Esophagus (tissue), 2 donors: Measurements from ENCODE around the gene INSC. TPM values are rescaled to one million over a fixed set of nuclear protein-coding genes. Genes with fewer than 3 reads are reported as not detected.

Experiments
- H3K27ac ChIP-seq, 2 donors: one replicate each; pipeline ENCODE4 v1.5.1; 2013; ENCODE audit warnings: low read depth in 2 of 2, mild to moderate bottlenecking in 2 of 2, inconsistent platforms in 1 of 2, low read length in 1 of 2, moderate library complexity in 1 of 2
- H3K27me3 ChIP-seq, 2 donors: one replicate each; pipeline ENCODE4 v1.6.1; 2013; ENCODE audit warnings: low read length in 2 of 2, control low read depth in 1 of 2, mild to moderate bottlenecking in 1 of 2; ENCODE audit not compliant: insufficient read depth in 2 of 2, control insufficient read depth in 1 of 2
- H3K36me3 ChIP-seq, 2 donors: one replicate each; pipeline ENCODE4 v1.6.1; 2013; ENCODE audit warnings: low read length in 1 of 2; ENCODE audit not compliant: control insufficient read depth in 2 of 2, insufficient read depth in 2 of 2
- H3K4me1 ChIP-seq, 2 donors: one replicate each; pipeline ENCODE4 v1.6.1; 2013; ENCODE audit warnings: low read length in 1 of 2; ENCODE audit not compliant: control insufficient read depth in 2 of 2, insufficient read depth in 2 of 2
- H3K4me3 ChIP-seq, 2 donors: one replicate each; pipeline ENCODE4 v1.5.1; 2013; ENCODE audit warnings: low read length in 2 of 2, mild to moderate bottlenecking in 2 of 2, low read depth in 1 of 2, moderate library complexity in 1 of 2
- H3K9me3 ChIP-seq, 2 donors: one replicate each; pipeline ENCODE4 v1.6.1; 2013; ENCODE audit warnings: mild to moderate bottlenecking in 2 of 2, low read depth in 1 of 2, low read length in 1 of 2, moderate library complexity in 1 of 2; ENCODE audit not compliant: control insufficient read depth in 2 of 2, insufficient read depth in 1 of 2
- WGBS, 2 donors: extraction: QIAGEN DNeasy Blood & Tissue Kit; methylation state at CpG; one replicate each; pipeline ENCODE4 v1.1.7; 2013; 5-methylcytosine and 5-hydroxymethylcytosine counted together
- polyA plus RNA-seq, 2 donors: library from polyadenylated mRNA; stranded (reverse); fragments of 200-250 nt; gene quantifications; one replicate each; pipeline ENCODE4 v1.2.3, GENCODE V29; 2013
- donor health status: healthy with polysubstance abuse.
- donor health status: Bipolar disorder and iron deficiency.

INSC gene
- polyA plus RNA-seq, 2 donors, result 0.06 to 0.08 TPM

- Histone ChIP-seq H3K27me3 (no peaks in the 10 kb centered on the region), H3K36me3 (no peaks in the 10 kb centered on the region), H3K27ac (no peak overlapping the region), H3K4me1 (no peaks in the 10 kb centered on the region), H3K9me3 (peaks cover 0 to 2% of the 10 kb centered on the region in 2 donors), H3K4me3 (no peak overlapping the region)
- 60 to 65% methylated on average over 4 of the region's 4 CpGs for WGBS, 2 donors
These were observed 121.8 kb downstream of the INSC start for GRCh38 chr11:15236559-15236958.

- 95% methylated on average over 7 of the region's 7 CpGs for WGBS, 2 donors
- no peak overlapping the region for H3K4me3 ChIP-seq
- no peaks in the 10 kb centered on the region for H3K36me3 ChIP-seq
- H3K4me1 ChIP-seq, result no peaks in the 10 kb centered on the region
- peaks cover 0 to 2% of the 10 kb centered on the region in 2 donors for H3K9me3 ChIP-seq
- H3K27me3 ChIP-seq, result no peaks in the 10 kb centered on the region
- no peak overlapping the region for H3K27ac ChIP-seq
These were observed 124.1 kb downstream of the INSC start for GRCh38 chr11:15238856-15239255.

- 73 to 75% methylated on average over 3 of the region's 3 CpGs for WGBS, 2 donors
- H3K4me1 ChIP-seq, result no peaks in the 10 kb centered on the region
- H3K9me3 ChIP-seq, result no peaks in the 10 kb centered on the region
- H3K27ac ChIP-seq, result no peak overlapping the region
- H3K27me3 ChIP-seq, result no peaks in the 10 kb centered on the region
- no peak overlapping the region for H3K4me3 ChIP-seq
- no peaks in the 10 kb centered on the region for H3K36me3 ChIP-seq
These were observed 134.0 kb downstream of the INSC start for GRCh38 chr11:15248749-15249148.

GRCh38 chr11:15258433-15259165, 143.9 kb downstream of the INSC start:
- H3K9me3 ChIP-seq, result no peaks in the 10 kb centered on the region
- no peak overlapping the region for H3K4me3 ChIP-seq
- no peak overlapping the region for H3K27ac ChIP-seq
- no peaks in the 10 kb centered on the region for H3K36me3 ChIP-seq
- WGBS, 2 donors, result 45 to 51% methylated on average over 3 of the region's 3 CpGs
- H3K4me1 ChIP-seq, result no peaks in the 10 kb centered on the region
- no peaks in the 10 kb centered on the region for H3K27me3 ChIP-seq

GRCh38 chr11:15266999-15267398, 152.3 kb downstream of the INSC start:
- Histone ChIP-seq H3K36me3 (no peaks in the 10 kb centered on the region), H3K27ac (no peak overlapping the region), H3K4me1 (no peaks in the 10 kb centered on the region), H3K4me3 (no peak overlapping the region), H3K9me3 (no peaks in the 10 kb centered on the region), H3K27me3 (no peaks in the 10 kb centered on the region)
- WGBS, 2 donors, result 86 to 98% methylated on average over 1 of the region's 1 CpG

GRCh38 chr11:15268598-15268997, 153.9 kb downstream of the INSC start:
- Histone ChIP-seq H3K4me3 (no peak overlapping the region), H3K27me3 (no peaks in the 10 kb centered on the region), H3K4me1 (no peaks in the 10 kb centered on the region), H3K27ac (no peak overlapping the region), H3K9me3 (no peaks in the 10 kb centered on the region), H3K36me3 (no peaks in the 10 kb centered on the region)

GRCh38 chr11:15275141-15275540, 160.4 kb downstream of the INSC start:
- no peaks in the 10 kb centered on the region for H3K9me3 ChIP-seq
- no peaks in the 10 kb centered on the region for H3K4me1 ChIP-seq
- no peaks in the 10 kb centered on the region for H3K36me3 ChIP-seq
- WGBS, 2 donors, result 49 to 51% methylated on average over 2 of the region's 2 CpGs
- H3K27me3 ChIP-seq, result no peaks in the 10 kb centered on the region
- H3K4me3 ChIP-seq, result no peak overlapping the region
- H3K27ac ChIP-seq, result no peak overlapping the region

- WGBS, 2 donors, result 34 to 40% methylated on average over 3 of the region's 3 CpGs
- Histone ChIP-seq H3K4me3 (no peak overlapping the region), H3K9me3 (no peaks in the 10 kb centered on the region), H3K27me3 (no peaks in the 10 kb centered on the region), H3K36me3 (no peaks in the 10 kb centered on the region), H3K27ac (no peak overlapping the region), H3K4me1 (no peaks in the 10 kb centered on the region)
These were observed 161.9 kb downstream of the INSC start for GRCh38 chr11:15276621-15277020.

GRCh38 chr11:15278128-15278527, 163.4 kb downstream of the INSC start:
- Histone ChIP-seq H3K27me3 (no peaks in the 10 kb centered on the region), H3K9me3 (no peaks in the 10 kb centered on the region), H3K4me3 (no peak overlapping the region), H3K27ac (no peak overlapping the region), H3K36me3 (no peaks in the 10 kb centered on the region), H3K4me1 (no peaks in the 10 kb centered on the region)
- WGBS, 2 donors, result 71% methylated on average over 5 of the region's 5 CpGs

- H3K4me1 ChIP-seq, result no peaks in the 10 kb centered on the region
- H3K36me3 ChIP-seq, result no peaks in the 10 kb centered on the region
- no peaks in the 10 kb centered on the region for H3K9me3 ChIP-seq
- no peak overlapping the region for H3K4me3 ChIP-seq
- H3K27ac ChIP-seq, result no peak overlapping the region
- no peaks in the 10 kb centered on the region for H3K27me3 ChIP-seq
These were observed 165.7 kb downstream of the INSC start for GRCh38 chr11:15280393-15280792.
